SW 1271 (cell line): ENCODE results near the gene AADAT.
"Not testable (repeated sequence)": the region's sequence is repeated elsewhere in the genome, so short reads cannot be mapped to it uniquely, and the experiment has no call there.

Experiments
- DNase-seq, 2 experiments: peaks; one replicate each; lab custom pipeline; 2025; lab: John Stamatoyannopoulos, UW

AADAT gene

GRCh38 chr4:170089274-170089667 lies 485 bp downstream of the AADAT start:
- peak in 1 of 2 experiments; percentile 17 for DNase-seq

GRCh38 chr4:170088716-170089115 lies 1.0 kb downstream of the AADAT start:
- DNase-seq, result no peak

DNA sequence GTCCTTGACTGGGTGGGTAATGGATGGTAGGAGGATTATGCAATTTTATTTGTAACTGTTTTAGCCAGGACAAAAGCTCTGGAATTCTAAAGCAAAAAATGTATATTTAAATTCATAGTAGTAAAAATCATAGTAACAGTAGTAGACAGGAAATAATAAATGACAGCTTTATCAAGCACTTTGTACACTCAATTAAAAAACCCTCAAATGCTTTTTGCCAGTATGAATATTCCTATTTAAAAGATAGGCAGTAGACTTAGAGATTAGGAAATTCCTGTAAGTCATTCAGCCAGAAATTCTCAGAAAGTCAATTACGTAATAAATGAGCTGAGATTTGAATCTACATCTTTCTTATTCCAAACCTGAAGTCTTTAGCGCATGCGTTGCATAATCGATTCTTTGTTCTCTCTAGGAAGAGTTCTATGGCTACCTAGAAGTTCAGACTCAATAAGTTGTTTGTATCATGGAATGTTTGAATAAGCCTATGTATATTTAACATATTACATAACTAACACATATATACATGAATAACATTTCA lies 2.5 kb downstream of the AADAT start:
- DNase-seq, result no peak

DNA sequence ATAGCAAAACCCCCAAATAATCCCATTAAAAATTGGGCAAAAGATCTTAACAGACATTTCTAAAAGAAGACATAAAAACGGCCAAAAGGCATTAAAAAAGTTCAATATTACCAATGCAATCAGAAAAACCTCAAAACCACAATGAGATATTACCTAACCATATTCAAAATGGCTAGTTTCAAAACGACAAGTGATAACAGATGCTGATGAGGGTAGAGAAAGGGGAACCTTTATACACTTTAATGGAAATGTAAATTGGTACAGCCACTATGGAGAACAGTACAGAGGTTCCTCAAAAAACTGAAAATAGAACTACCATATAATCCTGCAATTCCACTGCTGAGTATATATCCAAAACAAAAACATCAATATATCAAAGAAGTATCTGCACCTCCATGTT lies 6.2 kb downstream of the AADAT start:
- DNase-seq, result no peak

DNA sequence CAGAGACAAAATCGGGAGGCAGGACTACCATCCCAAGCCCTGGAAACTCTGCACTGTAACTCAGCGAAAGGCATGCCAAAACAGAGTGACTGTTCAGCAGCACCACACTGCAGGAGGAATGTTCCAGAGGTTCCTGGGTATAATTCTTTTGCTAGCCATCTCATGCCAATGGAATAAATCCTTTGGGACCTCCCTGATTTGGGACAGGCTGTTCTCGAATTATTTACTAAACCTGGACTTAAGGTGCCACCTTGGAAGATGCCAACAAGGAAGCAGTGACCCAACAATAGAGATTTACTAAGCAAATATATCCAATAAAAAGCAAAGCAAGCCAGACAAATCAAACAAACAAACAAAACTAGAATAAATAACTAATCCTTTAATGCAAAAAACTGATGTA lies 9.3 kb downstream of the AADAT start:
- DNase-seq, result no peak

DNA sequence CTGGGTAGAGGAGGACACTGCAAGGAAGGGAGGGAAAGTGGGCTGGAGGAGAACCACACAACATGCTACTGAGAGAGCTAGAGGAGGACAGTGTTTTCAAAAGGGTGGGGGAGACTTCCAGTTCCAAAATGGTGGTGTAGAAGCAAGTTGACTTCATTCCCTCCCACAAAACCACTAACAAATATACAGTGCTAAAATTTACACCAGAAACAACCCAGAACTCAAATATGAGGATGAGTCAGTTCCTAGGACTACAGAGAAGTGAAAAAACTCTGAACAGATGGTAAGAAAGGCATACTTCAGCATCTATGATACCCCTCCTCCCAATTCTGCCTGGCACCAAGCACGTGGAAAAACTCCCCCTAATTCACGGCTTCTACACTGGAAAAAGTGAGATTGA lies 9.8 kb downstream of the AADAT start:
- DNase-seq, result no peak

DNA sequence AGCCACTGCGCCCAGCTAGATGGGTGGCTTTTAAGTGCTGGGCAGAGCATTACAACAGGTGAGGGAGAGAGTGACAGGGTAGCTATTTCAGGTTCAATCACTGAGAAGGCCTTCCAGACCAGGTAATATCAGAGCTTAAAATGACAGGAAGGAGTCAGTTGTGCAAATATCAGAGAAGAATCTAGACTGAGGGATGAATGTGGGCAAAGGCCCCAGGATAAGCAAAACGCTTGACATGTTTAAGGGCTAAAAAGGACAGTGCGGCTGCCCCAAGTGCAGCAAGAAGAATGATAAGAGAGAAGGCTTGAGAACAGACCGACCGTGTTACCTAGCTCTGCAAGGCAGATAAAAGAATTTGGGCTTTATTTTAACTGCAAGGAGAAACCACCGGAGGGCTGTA lies 18.6 kb downstream of the AADAT start:
- no peak for DNase-seq

- no peak for DNase-seq
Observed at GRCh38 chr4:170068438-170069128, 21.2 kb downstream of the AADAT start.

GRCh38 chr4:170059421-170059820 lies 30.3 kb downstream of the AADAT start:
- no peak for DNase-seq

DNA sequence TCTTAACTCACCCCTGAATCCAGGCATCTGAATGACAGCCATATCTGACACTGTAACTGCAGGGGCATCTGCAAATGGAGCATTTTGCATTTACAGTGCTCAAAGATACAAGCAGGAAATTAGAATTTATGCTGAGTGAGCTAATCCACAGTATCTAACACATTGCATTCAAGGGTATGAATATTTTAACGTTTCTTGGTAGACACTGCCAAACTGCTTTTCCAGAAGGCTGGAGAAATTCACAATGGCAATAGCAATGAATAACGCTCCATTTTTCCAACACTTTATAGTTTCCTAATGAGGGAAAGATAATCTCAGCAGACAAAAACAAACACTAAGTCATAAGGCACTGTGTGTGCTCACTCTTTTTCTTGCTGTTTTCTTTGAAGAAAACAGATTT lies 30.9 kb downstream of the AADAT start:
- no peak for DNase-seq

DNA sequence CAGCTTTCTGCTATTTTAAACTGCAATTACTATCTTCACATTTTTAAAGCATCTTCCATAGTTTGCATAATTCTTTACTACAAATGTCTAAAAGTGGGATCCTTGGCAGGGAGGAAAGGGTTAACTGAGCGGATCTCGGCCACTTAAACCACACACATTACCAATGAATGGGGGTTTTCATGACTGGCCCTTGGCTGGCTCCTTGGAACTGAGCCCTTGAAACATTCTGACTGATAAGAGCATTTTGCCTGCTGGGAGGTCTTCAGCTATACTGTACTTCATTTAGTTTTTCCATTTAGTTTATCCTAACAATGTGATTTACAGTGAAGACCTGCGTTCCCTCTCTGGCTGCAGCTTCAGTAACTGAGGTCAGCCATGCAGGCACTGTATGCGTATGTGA lies 31.9 kb downstream of the AADAT start:
- DNase-seq, result no peak

DNA sequence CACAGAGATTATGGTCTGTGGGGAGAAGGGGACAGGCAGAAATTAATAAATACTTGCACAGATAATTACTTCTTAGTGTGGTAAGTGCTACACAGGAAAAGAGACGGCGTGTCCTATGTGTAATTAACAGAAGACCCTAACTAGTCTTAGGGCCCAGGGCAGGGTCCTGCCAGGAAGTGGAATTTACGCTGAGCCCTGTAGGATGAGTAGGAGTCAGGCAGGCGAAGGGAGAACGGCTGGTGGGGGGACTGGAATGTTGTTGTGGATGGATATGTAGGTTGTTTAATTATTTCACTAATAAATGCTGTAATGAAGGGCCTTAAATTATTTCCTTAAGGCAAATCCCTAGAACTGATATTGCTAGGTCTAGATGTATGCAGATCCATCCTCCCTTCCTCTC lies 36.8 kb downstream of the AADAT start:
- no peak for DNase-seq

GRCh38 chr4:170051402-170051801 lies 38.4 kb downstream of the AADAT start:
- no peak for DNase-seq

DNA sequence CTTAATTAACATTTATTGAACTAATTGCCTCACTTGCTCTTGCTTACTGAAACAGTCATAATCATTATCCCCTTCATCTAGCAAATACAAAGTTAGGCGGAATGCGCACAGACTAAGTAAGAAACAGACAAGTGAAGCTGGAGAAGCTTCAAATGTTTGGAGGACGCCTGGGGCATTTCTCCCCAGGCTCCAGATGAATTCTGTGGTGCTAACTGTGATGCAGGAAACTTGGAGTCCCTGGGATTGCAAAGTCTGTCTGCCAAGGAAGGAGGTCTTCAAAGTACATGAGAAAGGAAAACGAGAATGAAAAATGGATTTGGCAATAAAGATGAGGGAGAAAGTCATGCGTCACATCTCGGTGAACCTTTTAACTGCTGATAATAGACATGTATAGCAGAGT lies 40.0 kb downstream of the AADAT start:
- DNase-seq, result no peak

- DNase-seq, result peak; percentile 12 to 46
Observed at GRCh38 chr4:170047771-170048354, 41.9 kb downstream of the AADAT start.

GRCh38 chr4:170046156-170046555 lies 43.6 kb downstream of the AADAT start:
- not testable (repeated sequence) for DNase-seq

DNA sequence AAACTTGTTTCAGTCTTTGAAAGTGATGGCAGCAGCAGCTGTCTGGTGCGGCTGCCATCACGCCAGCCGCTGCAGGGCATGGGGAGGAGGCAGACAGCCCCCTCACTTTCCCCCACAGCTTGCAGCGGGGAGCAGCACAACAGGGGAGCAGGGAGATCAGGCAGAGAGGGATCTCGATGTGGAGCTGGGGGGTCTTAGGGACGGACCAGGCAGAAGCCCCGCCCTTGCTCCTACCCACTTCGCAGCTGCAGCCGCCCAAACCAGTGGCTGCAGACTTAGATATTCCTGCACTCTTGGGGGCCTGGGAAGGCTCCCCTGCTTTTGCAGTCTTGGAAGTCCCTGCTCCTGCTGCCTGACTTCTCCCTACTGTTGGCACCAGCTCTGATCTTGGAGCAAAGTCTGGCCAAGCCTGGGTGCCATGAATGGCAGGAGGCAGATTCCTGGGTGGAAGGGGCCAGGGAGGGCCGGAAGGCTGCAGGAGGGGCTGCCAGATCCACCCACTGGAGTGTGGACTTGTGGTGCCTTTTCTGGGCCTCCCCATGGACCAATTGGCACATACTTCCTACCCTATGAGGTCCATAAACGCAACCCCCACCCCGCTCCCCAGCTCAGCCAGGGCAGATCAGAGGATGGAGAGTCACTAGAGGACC lies 49.6 kb downstream of the AADAT start:
- DNase-seq, result no peak

DNA sequence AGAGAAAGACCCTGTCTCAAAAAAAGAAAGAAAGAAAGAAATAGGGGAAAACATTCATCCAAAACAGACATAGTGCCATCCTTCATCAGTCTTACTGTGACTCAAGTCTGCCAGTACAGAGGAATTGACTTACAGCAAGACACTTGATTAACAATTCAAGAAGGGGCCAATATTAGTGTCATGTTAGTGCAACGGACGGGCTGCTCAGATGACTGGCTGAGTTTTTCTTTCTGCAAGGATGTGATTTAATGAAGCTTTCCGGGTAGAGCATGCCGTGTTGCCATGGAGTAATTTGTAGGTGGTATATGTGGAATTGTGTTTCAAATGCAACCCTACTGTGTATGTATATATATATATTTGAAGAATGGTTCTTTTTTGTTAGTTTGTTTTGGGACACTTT lies 51.0 kb downstream of the AADAT start:
- DNase-seq, result no peak

GRCh38 chr4:170038232-170038631 lies 51.5 kb downstream of the AADAT start:
- no peak for DNase-seq

DNA sequence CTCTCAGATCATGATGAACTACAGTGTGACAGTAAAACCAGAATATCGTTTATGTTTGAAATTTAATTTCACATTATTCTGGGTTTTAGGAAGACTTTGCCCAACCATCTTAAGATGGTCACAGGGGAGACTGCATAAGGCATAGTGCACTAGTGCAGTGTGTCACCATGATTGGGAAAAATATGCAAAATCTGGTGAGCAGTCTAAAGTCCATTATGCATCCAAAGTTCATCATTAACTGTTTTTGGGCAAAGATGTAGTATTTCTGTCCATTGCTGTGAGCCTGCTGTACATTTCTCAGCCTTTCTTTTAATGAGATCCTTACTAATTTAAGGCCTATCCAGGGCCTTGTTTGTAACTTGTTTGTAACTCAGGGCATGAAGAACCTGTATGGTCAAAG lies 52.3 kb downstream of the AADAT start:
- DNase-seq, result no peak

GRCh38 chr4:170035845-170036244 lies 53.9 kb downstream of the AADAT start:
- DNase-seq, result no peak

GRCh38 chr4:170035231-170035630 lies 54.5 kb downstream of the AADAT start:
- no peak for DNase-seq

DNA sequence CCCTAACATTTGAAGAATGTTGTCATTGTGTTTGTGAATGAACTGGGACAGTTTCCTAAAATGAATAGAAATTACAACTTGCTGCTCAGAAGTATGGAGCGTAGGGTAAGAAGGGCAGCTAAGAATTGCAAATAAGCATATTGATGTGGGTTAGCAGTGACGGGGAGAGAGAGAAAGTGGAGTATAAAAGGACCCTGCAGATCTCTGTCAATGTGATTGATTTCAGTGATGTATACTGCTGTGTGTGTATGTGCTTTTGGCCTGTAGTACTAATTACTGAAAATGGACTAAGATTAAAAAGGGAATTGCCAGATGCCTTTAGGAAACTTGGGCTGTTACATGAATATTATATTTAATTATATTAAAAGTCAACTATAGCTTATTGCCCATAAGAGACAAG lies 55.8 kb downstream of the AADAT start:
- DNase-seq, result no peak
